Loucy (cell line): ENCODE data around the gene DPH6.

Experiments used
- H2AFZ ChIP-seq: fragments of 200-600 bp; sonication (generic); 2 replicates; pipeline ENCODE4 v1.6.0; 2016; ENCODE audit warnings: antibody characterized with exemption, mild to moderate bottlenecking, low read length, moderate library complexity
- H3F3A ChIP-seq: fragments of 200-600 bp; 2 replicates; pipeline ENCODE4 v1.6.0; 2016; ENCODE audit warnings: antibody characterized with exemption, low read depth, mild to moderate bottlenecking
- H3K27me3 ChIP-seq: fragments of 200-600 bp; sonication (generic); 2 replicates; pipeline ENCODE4 v1.6.1; 2014; ENCODE audit warnings: low read length, mild to moderate bottlenecking; ENCODE audit not compliant: insufficient read depth, poor library complexity, severe bottlenecking
- H3K36me3 ChIP-seq: fragments of 200-600 bp; sonication (generic); 2 replicates; pipeline ENCODE4 v1.6.1; 2016; ENCODE audit warnings: low read length; ENCODE audit not compliant: insufficient read depth
- H3K4me1 ChIP-seq: fragments of 200-600 bp; sonication (generic); 2 replicates; pipeline ENCODE4 v1.5.1; 2014; ENCODE audit warnings: low read length, mild to moderate bottlenecking; ENCODE audit not compliant: insufficient read depth, poor library complexity, severe bottlenecking
- H3K4me2 ChIP-seq: fragments of 200-600 bp; sonication (generic); 2 replicates; pipeline ENCODE4 v1.6.0; 2014; ENCODE audit warnings: antibody characterized with exemption, low read length, low read depth, mild to moderate bottlenecking; ENCODE audit not compliant: poor library complexity, severe bottlenecking
- H3K4me3 ChIP-seq: fragments of 200-600 bp; sonication (generic); 2 replicates; pipeline ENCODE4 v1.5.1; 2014; ENCODE audit warnings: low read length, mild to moderate bottlenecking, mixed read lengths; ENCODE audit not compliant: poor library complexity, severe bottlenecking
- H3K79me2 ChIP-seq: fragments of 200-600 bp; sonication (generic); 2 replicates; pipeline ENCODE4 v1.6.1; 2014; ENCODE audit warnings: low read length; ENCODE audit not compliant: insufficient read depth
- H3K9ac ChIP-seq: fragments of 200-600 bp; sonication (generic); 2 replicates; pipeline ENCODE4 v1.6.0; 2014; ENCODE audit warnings: mild to moderate bottlenecking, low read depth, low read length, moderate library complexity; ENCODE audit not compliant: poor library complexity, severe bottlenecking
- H3K9me2 ChIP-seq: fragments of 200-600 bp; sonication (generic); replicated peaks from 2 replicates; pipeline ENCODE4 v1.6.1; 2016; ENCODE audit warnings: low read depth, low read length, mixed read lengths
- H3K9me3 ChIP-seq: fragments of 200-600 bp; sonication (generic); 2 replicates; pipeline ENCODE4 v1.6.1; 2014; ENCODE audit warnings: mild to moderate bottlenecking, antibody characterized with exemption, low read length, low read depth; ENCODE audit not compliant: insufficient read depth
- H4K20me1 ChIP-seq: fragments of 200-600 bp; sonication (generic); 2 replicates; pipeline ENCODE4 v1.6.0; 2014; ENCODE audit warnings: antibody characterized with exemption, low read length, mild to moderate bottlenecking; ENCODE audit not compliant: insufficient read depth, poor library complexity, severe bottlenecking
- CTCF ChIP-seq: fragments of 200-600 bp; sonication (generic); conservative IDR thresholded peaks from 2 replicates; pipeline ENCODE4 v1.5.1; 2014; ENCODE audit warnings: mild to moderate bottlenecking, antibody characterized with exemption, low read length
- EZH2phosphoT487 ChIP-seq: fragments of 200-600 bp; IDR thresholded peaks from 2 replicates; pipeline ENCODE4 v1.6.1; 2018; ENCODE audit warnings: antibody characterized with exemption, mild to moderate bottlenecking, moderate library complexity, borderline replicate concordance

DPH6 gene

GRCh38 chr15:35458176-35458856 is 87.6 kb downstream of the DPH6 start:
- no peak overlapping the region for H3K4me2 ChIP-seq
- TF ChIP-seq EZH2phosphoT487, result no peak
- TF ChIP-seq CTCF, result no peak
- H3K4me3 ChIP-seq, result no peak overlapping the region
- no peak overlapping the region for H2AFZ ChIP-seq
- no peaks in the 10 kb centered on the region for H3K9me2 ChIP-seq
- no peaks in the 10 kb centered on the region for H3K36me3 ChIP-seq
- no peaks in the 10 kb centered on the region for H3K27me3 ChIP-seq
- no peaks in the 10 kb centered on the region for H3K79me2 ChIP-seq
- H3K4me1 ChIP-seq, result no peaks in the 10 kb centered on the region
- H3F3A ChIP-seq, result no peaks in the 10 kb centered on the region
- H3K9ac ChIP-seq, result no peak overlapping the region
- no peaks in the 10 kb centered on the region for H4K20me1 ChIP-seq
- H3K9me3 ChIP-seq, result no peaks in the 10 kb centered on the region

GRCh38 chr15:35455201-35455600 is 90.8 kb downstream of the DPH6 start:
- no peak overlapping the region for H3K4me3 ChIP-seq

GRCh38 chr15:35450492-35450891 is 95.5 kb downstream of the DPH6 start:
- H3K9ac ChIP-seq, result no peak overlapping the region
- no peaks in the 10 kb centered on the region for H3K9me3 ChIP-seq
- no peak for TF ChIP-seq EZH2phosphoT487
- TF ChIP-seq CTCF, result no peak
- H4K20me1 ChIP-seq, result no peaks in the 10 kb centered on the region
- H3K9me2 ChIP-seq, result no peaks in the 10 kb centered on the region
- H3K4me2 ChIP-seq, result no peak overlapping the region
- H3K79me2 ChIP-seq, result no peaks in the 10 kb centered on the region
- no peak overlapping the region for H2AFZ ChIP-seq
- H3F3A ChIP-seq, result no peaks in the 10 kb centered on the region
- H3K36me3 ChIP-seq, result no peaks in the 10 kb centered on the region
- H3K4me1 ChIP-seq, result no peaks in the 10 kb centered on the region
- H3K27me3 ChIP-seq, result no peaks in the 10 kb centered on the region
- H3K4me3 ChIP-seq, result no peak overlapping the region

More at GRCh38 chr15:35455201-35455600, 90.8 kb downstream of the DPH6 start:
- TF ChIP-seq EZH2phosphoT487 (no peak), CTCF (no peak)
- no peaks in the 10 kb centered on the region for H3K79me2 ChIP-seq
- no peaks in the 10 kb centered on the region for H3K9me3 ChIP-seq
- no peaks in the 10 kb centered on the region for H3K27me3 ChIP-seq
- no peak overlapping the region for H2AFZ ChIP-seq
- H4K20me1 ChIP-seq, result no peaks in the 10 kb centered on the region
- no peaks in the 10 kb centered on the region for H3F3A ChIP-seq
- H3K9me2 ChIP-seq, result no peaks in the 10 kb centered on the region
- no peak overlapping the region for H3K4me2 ChIP-seq
- H3K9ac ChIP-seq, result no peak overlapping the region
- no peaks in the 10 kb centered on the region for H3K36me3 ChIP-seq
- no peaks in the 10 kb centered on the region for H3K4me1 ChIP-seq
